IMR-90 (cell line): ENCODE measurements around the gene ADAMTS16. TPM values are rescaled to one million over a fixed set of nuclear protein-coding genes. Genes with fewer than 3 reads are reported as not detected.

Source experiments
- ATAC-seq: fragments of 200-7000 bp; cut with Tn5 transposase; 2 replicates; pipeline ENCODE4 v1.9.1; 2020; ENCODE audit warnings: low read depth, mild to moderate bottlenecking, moderate library complexity
- BruUV-seq: library from RNA; stranded (reverse); fragments of 400-500 nt; replicated peaks from 2 replicates; lab custom pipeline; 2021; lab: Mats Ljungman, UMichigan
- CTCF ChIA-PET: fragments of 300-600 bp; formaldehyde crosslinking; extraction: SDS; loops from one replicate; lab custom pipeline; 2021; ENCODE audit warnings: antibody characterized with exemption; lab: Yijun Ruan, JAX
- POLR2A ChIA-PET: fragments of 300-600 bp; sonication (Branson Sonifier 250); formaldehyde crosslinking; loops from one replicate; lab custom pipeline; 2022; ENCODE audit warnings: antibody characterized with exemption; ENCODE audit not compliant: unreplicated experiment; lab: Charles Lee
- DNase-seq: peaks from one replicate; pipeline ENCODE4 v3.0.0; 2013
- H2AFZ ChIP-seq: replicated peaks from 2 replicates; pipeline ENCODE3; 2013; ENCODE audit warnings: low read length, mild to moderate bottlenecking; ENCODE audit not compliant: poor library complexity
- H2AK5ac ChIP-seq: 2 replicates; pipeline ENCODE4 v1.6.1; 2013; ENCODE audit warnings: low read depth, low read length, inconsistent platforms
- H2AK9ac ChIP-seq: replicated peaks from 2 replicates; pipeline ENCODE3; 2013; ENCODE audit warnings: mild to moderate bottlenecking, low read depth, low read length, moderate library complexity; ENCODE audit not compliant: poor library complexity
- H2BK120ac ChIP-seq: 2 replicates; pipeline ENCODE4 v1.6.1; 2013; ENCODE audit warnings: low read depth, low read length, inconsistent platforms
- H2BK15ac ChIP-seq: 3 replicates; pipeline ENCODE4 v1.6.1; 2013; ENCODE audit warnings: low read depth, low read length, inconsistent platforms
- H2BK20ac ChIP-seq: 2 replicates; pipeline ENCODE4 v1.6.1; 2013; ENCODE audit warnings: low read depth, mild to moderate bottlenecking, inconsistent platforms, low read length, moderate library complexity
- H2BK5ac ChIP-seq: 2 replicates; pipeline ENCODE4 v1.6.1; 2013; ENCODE audit warnings: mild to moderate bottlenecking, low read depth, low read length, inconsistent platforms; ENCODE audit not compliant: poor library complexity, severe bottlenecking
- H3K14ac ChIP-seq: replicated peaks from 2 replicates; pipeline ENCODE4 v1.6.1; 2013; ENCODE audit warnings: low read depth, low read length, inconsistent platforms
- H3K18ac ChIP-seq: 2 replicates; pipeline ENCODE4 v1.6.1; 2013; ENCODE audit warnings: low read depth, low read length, control low read depth
- H3K23ac ChIP-seq: 2 replicates; pipeline ENCODE4 v1.6.1; 2013; ENCODE audit warnings: low read depth, low read length, inconsistent platforms
- H3K27ac ChIP-seq: 2 replicates; pipeline ENCODE4 v1.5.1; 2013; ENCODE audit warnings: mild to moderate bottlenecking, control low read depth, low read length; ENCODE audit not compliant: insufficient read depth
- H3K27me3 ChIP-seq: 2 replicates; pipeline ENCODE4 v1.6.1; 2013; ENCODE audit warnings: low read length; ENCODE audit not compliant: control insufficient read depth, insufficient read depth
- H3K36me3 ChIP-seq: 2 replicates; pipeline ENCODE4 v1.6.1; 2013; ENCODE audit warnings: low read length, mixed read lengths; ENCODE audit not compliant: control insufficient read depth, insufficient read depth
- H3K4ac ChIP-seq: 2 replicates; pipeline ENCODE4 v1.6.1; 2013; ENCODE audit warnings: low read depth, low read length, inconsistent platforms
- H3K4me1 ChIP-seq: 2 replicates; pipeline ENCODE4 v1.6.1; 2013; ENCODE audit warnings: low read length, mixed read lengths; ENCODE audit not compliant: control insufficient read depth, insufficient read depth
- H3K4me2 ChIP-seq: 2 replicates; pipeline ENCODE4 v1.6.1; 2013; ENCODE audit warnings: low read depth, mild to moderate bottlenecking, control low read depth, low read length, moderate library complexity
- H3K4me3 ChIP-seq: 2 replicates; pipeline ENCODE4 v1.5.1; 2013; ENCODE audit warnings: low read depth, mild to moderate bottlenecking, control low read depth, low read length, moderate library complexity; ENCODE audit not compliant: insufficient read depth
- H3K56ac ChIP-seq: 2 replicates; pipeline ENCODE4 v1.6.1; 2013; ENCODE audit warnings: low read length, inconsistent platforms; ENCODE audit not compliant: insufficient read depth; ENCODE audit errors: extremely low read depth
- H3K79me1 ChIP-seq, 2 experiments: 2 replicates each; pipeline ENCODE4 v1.6.1; 2013; ENCODE audit warnings: low read length in 2 of 2, inconsistent platforms in 1 of 2, low read depth in 1 of 2
- H3K9ac ChIP-seq: 2 replicates; pipeline ENCODE4 v1.6.1; 2013; ENCODE audit warnings: low read depth, low read length, control low read depth
- H3K9me1 ChIP-seq: 2 replicates; pipeline ENCODE4 v1.6.1; 2013; ENCODE audit warnings: low read length, inconsistent platforms; ENCODE audit not compliant: insufficient read depth
- H3K9me3 ChIP-seq: 2 replicates; pipeline ENCODE4 v1.6.1; 2013; ENCODE audit warnings: low read length; ENCODE audit not compliant: control insufficient read depth, insufficient read depth
- H4K20me1 ChIP-seq: 2 replicates; pipeline ENCODE4 v1.6.1; 2013; ENCODE audit warnings: low read length, inconsistent platforms; ENCODE audit not compliant: insufficient read depth
- H4K5ac ChIP-seq: 2 replicates; pipeline ENCODE4 v1.6.1; 2013; ENCODE audit warnings: mild to moderate bottlenecking, low read depth, low read length, control low read depth
- H4K8ac ChIP-seq, 2 experiments: 2 replicates each; pipeline ENCODE4 v1.6.1; 2013; ENCODE audit warnings: low read depth in 2 of 2, low read length in 2 of 2, control low read depth in 1 of 2, inconsistent platforms in 1 of 2
- H4K91ac ChIP-seq: 2 replicates; pipeline ENCODE4 v1.6.1; 2013; ENCODE audit warnings: low read depth, low read length, inconsistent platforms; ENCODE audit not compliant: insufficient read depth
- BHLHE40 ChIP-seq: fragments of 150-350 bp; IDR thresholded peaks from 2 replicates; pipeline ENCODE4 v1.6.1; 2016; ENCODE audit warnings: mild to moderate bottlenecking, low read depth, low read length
- CEBPB ChIP-seq: IDR thresholded peaks from 2 replicates; pipeline ENCODE4 v1.6.1; 2012; ENCODE audit warnings: low read depth, low read length, improper control_type of control experiment
- CHD1 ChIP-seq: IDR thresholded peaks from 2 replicates; pipeline ENCODE4 v1.6.1; 2012; ENCODE audit warnings: low read depth, low read length, improper control_type of control experiment
- ELK1 ChIP-seq: fragments of 150-350 bp; IDR thresholded peaks from 2 replicates; pipeline ENCODE4 v1.6.1; 2016; ENCODE audit warnings: low read depth, mild to moderate bottlenecking, low read length, moderate library complexity, borderline replicate concordance
- FOS ChIP-seq: fragments of 150-350 bp; IDR thresholded peaks from 2 replicates; pipeline ENCODE4 v1.6.1; 2016; ENCODE audit warnings: low read depth, low read length
- MAFK ChIP-seq: IDR thresholded peaks from 2 replicates; pipeline ENCODE4 v1.6.1; 2012; ENCODE audit warnings: low read depth, low read length, improper control_type of control experiment
- MAZ ChIP-seq: IDR thresholded peaks from 2 replicates; pipeline ENCODE4 v1.6.1; 2012; ENCODE audit warnings: low read depth, mild to moderate bottlenecking, low read length, improper control_type of control experiment, moderate library complexity, borderline replicate concordance
- MXI1 ChIP-seq: IDR thresholded peaks from 2 replicates; pipeline ENCODE4 v1.6.1; 2012; ENCODE audit warnings: low read depth, mild to moderate bottlenecking, low read length, moderate library complexity, borderline replicate concordance
- NFE2L2 ChIP-seq: fragments of 150-350 bp; IDR thresholded peaks from 2 replicates; pipeline ENCODE4 v1.6.1; 2016; ENCODE audit warnings: low read depth, mild to moderate bottlenecking, low read length
- POLR2A ChIP-seq: IDR thresholded peaks from 2 replicates; pipeline ENCODE4 v1.6.1; 2012; ENCODE audit warnings: mild to moderate bottlenecking, low read depth, low read length
- RAD21 ChIP-seq: IDR thresholded peaks from 2 replicates; pipeline ENCODE4 v1.6.1; 2012; ENCODE audit warnings: low read length, improper control_type of control experiment
- RCOR1 ChIP-seq: IDR thresholded peaks from 2 replicates; pipeline ENCODE4 v1.6.1; 2012; ENCODE audit warnings: mild to moderate bottlenecking, low read length, improper control_type of control experiment; ENCODE audit not compliant: insufficient replicate concordance
- RFX5 ChIP-seq: IDR thresholded peaks from 2 replicates; pipeline ENCODE4 v1.8.0; 2012; ENCODE audit warnings: low read depth, mild to moderate bottlenecking, low read length, moderate library complexity
- SMC3 ChIP-seq: fragments of 150-350 bp; IDR thresholded peaks from 2 replicates; pipeline ENCODE4 v1.6.1; 2016; ENCODE audit warnings: low read depth, mild to moderate bottlenecking, antibody characterized with exemption, low read length, moderate library complexity
- dilution Hi-C: fragments of 300-500 bp; cut with HindIII; formaldehyde crosslinking; loops from one replicate; pipeline ENCODE4 v1.14.3; 2018; ENCODE audit warnings: low sequenced_read_pairs; ENCODE audit not compliant: unreplicated experiment
- in situ Hi-C: fragments of 300-500 bp; cut with MboI; formaldehyde crosslinking; loops from 3 replicates; pipeline ENCODE4 v1.14.3; 2019; ENCODE audit warnings: low sequenced_read_pairs, inconsistent platforms, mixed read lengths
- intact Hi-C: fragments of 100-400 bp; cut with micrococcal nuclease; formaldehyde crosslinking; loops from 2 replicates; pipeline ENCODE4 v1.10.0; 2022
- polyA plus RNA-seq, 3 experiments: library from polyadenylated mRNA; depleted of rRNA; stranded (reverse); fragments of >200 nt; gene quantifications; 2 replicates each; pipeline ENCODE4 v1.2.3, GENCODE V29; 2012; ENCODE audit warnings: low replicate concordance in 1 of 3
- total RNA-seq: library from RNA; depleted of rRNA; stranded (reverse); fragments of >200 nt; gene quantifications from 2 replicates; pipeline ENCODE4 v1.2.3, GENCODE V29; 2012
- TF ChIP-seq, protein P1 (sequence below): conservative IDR thresholded peaks from 2 replicates; pipeline ENCODE4 v1.5.1; 2012; ENCODE audit warnings: mild to moderate bottlenecking, low read depth, low read length, improper control_type of control experiment
- TF ChIP-seq, protein P2 (sequence below): fragments of 150-350 bp; IDR thresholded peaks from 2 replicates; pipeline ENCODE4 v1.6.1; 2017; ENCODE audit warnings: mild to moderate bottlenecking, antibody characterized with exemption, low read length, low read depth

The ADAMTS16 gene
- total and polyA plus RNA-seq, 2 of the 4 experiments (the other 2 are of a cell fraction): 0.09 to 0.18 TPM

GRCh38 chr5:5342784-5343183 lies 202.7 kb downstream of the ADAMTS16 start:
- Histone ChIP-seq H2AFZ (no peak overlapping the region), H3K27ac (no peak overlapping the region), H4K8ac (no peak overlapping the region), H3K9me3 (peaks cover 5% of the 10 kb centered on the region; the same call in 1 of the 2 replicates), H2AK5ac (no peak overlapping the region), H3K4me3 (no peak overlapping the region), H4K91ac (no peak overlapping the region), H4K5ac (no peak overlapping the region), H3K23ac (no peak overlapping the region), H3K9me1 (no peaks in the 10 kb centered on the region), H3K18ac (no peak overlapping the region), H2AK9ac (no peak overlapping the region), H3K9ac (no peak overlapping the region), H3K4me2 (no peak overlapping the region), H3K4ac (no peak overlapping the region), H3K4me1 (no peaks in the 10 kb centered on the region), H4K20me1 (no peaks in the 10 kb centered on the region), H3K79me1 (no peaks in the 10 kb centered on the region), H2BK5ac (no peak overlapping the region), H3K36me3 (no peaks in the 10 kb centered on the region), H3K27me3 (no peaks in the 10 kb centered on the region), H3K14ac (no peak overlapping the region), H3K56ac (no peak overlapping the region), H2BK15ac (no peak overlapping the region), H2BK20ac (no peak overlapping the region), H2BK120ac (no peak overlapping the region)
- dilution Hi-C loops: no loop called here
- CTCF ChIA-PET: no interaction called here
- DNase-seq (peak; percentile 13), ATAC-seq (no peak)
- TF ChIP-seq MXI1 (no peak), NFE2L2 (no peak), RCOR1 (no peak), RFX5 (no peak), MAFK (no peak), FOS (no peak), SMC3 (no peak), CHD1 (no peak), POLR2A (no peak), CEBPB (no peak), ELK1 (no peak), RAD21 (no peak), BHLHE40 (no peak), MAZ (no peak)
- TF ChIP-seq, protein P1, sequence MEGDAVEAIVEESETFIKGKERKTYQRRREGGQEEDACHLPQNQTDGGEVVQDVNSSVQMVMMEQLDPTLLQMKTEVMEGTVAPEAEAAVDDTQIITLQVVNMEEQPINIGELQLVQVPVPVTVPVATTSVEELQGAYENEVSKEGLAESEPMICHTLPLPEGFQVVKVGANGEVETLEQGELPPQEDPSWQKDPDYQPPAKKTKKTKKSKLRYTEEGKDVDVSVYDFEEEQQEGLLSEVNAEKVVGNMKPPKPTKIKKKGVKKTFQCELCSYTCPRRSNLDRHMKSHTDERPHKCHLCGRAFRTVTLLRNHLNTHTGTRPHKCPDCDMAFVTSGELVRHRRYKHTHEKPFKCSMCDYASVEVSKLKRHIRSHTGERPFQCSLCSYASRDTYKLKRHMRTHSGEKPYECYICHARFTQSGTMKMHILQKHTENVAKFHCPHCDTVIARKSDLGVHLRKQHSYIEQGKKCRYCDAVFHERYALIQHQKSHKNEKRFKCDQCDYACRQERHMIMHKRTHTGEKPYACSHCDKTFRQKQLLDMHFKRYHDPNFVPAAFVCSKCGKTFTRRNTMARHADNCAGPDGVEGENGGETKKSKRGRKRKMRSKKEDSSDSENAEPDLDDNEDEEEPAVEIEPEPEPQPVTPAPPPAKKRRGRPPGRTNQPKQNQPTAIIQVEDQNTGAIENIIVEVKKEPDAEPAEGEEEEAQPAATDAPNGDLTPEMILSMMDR: no peak
- TF ChIP-seq, protein P2, sequence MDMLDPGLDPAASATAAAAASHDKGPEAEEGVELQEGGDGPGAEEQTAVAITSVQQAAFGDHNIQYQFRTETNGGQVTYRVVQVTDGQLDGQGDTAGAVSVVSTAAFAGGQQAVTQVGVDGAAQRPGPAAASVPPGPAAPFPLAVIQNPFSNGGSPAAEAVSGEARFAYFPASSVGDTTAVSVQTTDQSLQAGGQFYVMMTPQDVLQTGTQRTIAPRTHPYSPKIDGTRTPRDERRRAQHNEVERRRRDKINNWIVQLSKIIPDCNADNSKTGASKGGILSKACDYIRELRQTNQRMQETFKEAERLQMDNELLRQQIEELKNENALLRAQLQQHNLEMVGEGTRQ: no peak
- POLR2A ChIA-PET: no interaction called here
- in situ Hi-C loops: no loop called here
- BruUV-seq: no TSS peak
- intact Hi-C loops: no loop called here
